A549 (cell line): Measurements from ENCODE around the gene MARCHF6.
"Not testable (repeated sequence)": the region's sequence is repeated elsewhere in the genome, so short reads cannot be mapped to it uniquely, and the experiment has no call there.

Source experiments
- CBX2 ChIP-seq: fragments of 200-600 bp; sonication (generic); IDR thresholded peaks from 2 replicates; pipeline ENCODE4 v1.6.1; 2016; ENCODE audit warnings: low read depth, mild to moderate bottlenecking, borderline replicate concordance
- CTCF ChIP-seq: fragments of >200 bp; sonication (Bioruptor Twin); formaldehyde crosslinking; IDR thresholded peaks from 3 replicates; pipeline ENCODE4 v1.5.1; 2016

- TF ChIP-seq CTCF, CBX2: not testable (repeated sequence)
Observed at GRCh38 chr5:10375146-10375545, 21.7 kb downstream of the MARCHF6 start.
